Measurements from ENCODE around the gene GPHN. TPM values are rescaled to one million over a fixed set of nuclear protein-coding genes. Genes with fewer than 3 reads are reported as not detected.

Gene GPHN
- total and polyA plus RNA-seq, 2 of the 8 experiments (the other 6 are each of a cell fraction or from before 2014, with no cell fraction given) = 6.0 to 16.0 TPM

GRCh38 chr14:67141146-67141900 lies 633.4 kb downstream of the GPHN start:
- Histone ChIP-seq H3K27me3 (replicated peaks in 1 of 4; ENCODE audit: control insufficient read depth in 3 of 4, extremely low read depth in 1 of 4, insufficient read depth in 3 of 4, low read length in 3 of 4) (no peaks in the 10 kb centered on the region), H2AFZ (ENCODE audit: low read length) (no peak overlapping the region), H2AK5ac (ENCODE audit: low read depth, low read length) (no peak overlapping the region), H3K27ac (ENCODE audit: low read depth, low read length) (no peak overlapping the region), H4K8ac (ENCODE audit: extremely low read depth, insufficient read depth, low read length) (no peak overlapping the region), H3K14ac (ENCODE audit: insufficient read length) (no peak overlapping the region), H3K4me3 (ENCODE audit: extremely low read depth in 1 of 4, insufficient read depth in 2 of 4, low read depth in 3 of 4, low read length in 4 of 4) (no peak overlapping the region), H3K9ac (replicated peaks in 1 of 4; ENCODE audit: extremely low read depth in 1 of 4, low read depth in 3 of 4, low read length in 3 of 4) (no peak overlapping the region), H2BK20ac (ENCODE audit: low read length) (no peak overlapping the region), H3K36me3 (ENCODE audit: control insufficient read depth in 2 of 4, insufficient read depth in 4 of 4, low read length in 3 of 4) (no peaks in the 10 kb centered on the region), H2BK12ac (ENCODE audit: low read depth, low read length) (no peak overlapping the region), H3K23me2 (ENCODE audit: low read depth, low read length) (no peaks in the 10 kb centered on the region), H3K23ac (ENCODE audit: insufficient read length) (no peak overlapping the region), H3K79me2 (ENCODE audit: control insufficient read depth in 1 of 2, insufficient read depth in 2 of 2, low read length in 2 of 2) (no peaks in the 10 kb centered on the region), H4K91ac (replicated peaks; ENCODE audit: insufficient read length, low read length) (no peak overlapping the region), H3K56ac (replicated peaks; ENCODE audit: insufficient read length, low read depth, low read length) (no peak overlapping the region), H4K20me1 (replicated peaks in 1 of 2; ENCODE audit: control insufficient read depth in 1 of 2, insufficient read depth in 2 of 2, low read length in 2 of 2) (no peaks in the 10 kb centered on the region), H2BK120ac (replicated peaks; ENCODE audit: low read depth, low read length) (no peak overlapping the region), H3K4me1 (replicated peaks in 1 of 4; ENCODE audit: control insufficient read depth in 3 of 4, insufficient read depth in 4 of 4, low read length in 3 of 4) (no peaks in the 10 kb centered on the region), H4K5ac (ENCODE audit: insufficient read length, low read depth, low read length) (no peak overlapping the region), H3K79me1 (ENCODE audit: low read depth, low read length) (no peaks in the 10 kb centered on the region), H2BK5ac (ENCODE audit: low read depth, low read length) (no peak overlapping the region), H3K4me2 (ENCODE audit: insufficient read depth in 1 of 2, low read depth in 2 of 2, low read length in 2 of 2) (no peak overlapping the region), H3K9me3 (ENCODE audit: insufficient read depth in 2 of 2, low read depth in 1 of 2, low read length in 1 of 2) (no peaks in the 10 kb centered on the region), H3K4ac (replicated peaks; ENCODE audit: insufficient read length, low read depth, low read length) (no peak overlapping the region), H2BK15ac (ENCODE audit: low read length) (no peak overlapping the region), H3K18ac (ENCODE audit: extremely low read depth, low read length) (no peak overlapping the region)
- no peak for DNase-seq (ENCODE audit: low read depth in 1 of 2, low spot score in 2 of 2)
- ChIA-PET CTCF (ENCODE audit: partially characterized antibody) (interaction anchor here (0.8 to 1.0 kb wide), 3 partner anchors 10 to 145 kb away, joined by 3 read pairs; no protein-coding TSS in a partner anchor), POLR2A (ENCODE audit: partially characterized antibody) (no interaction called here)
- no peak for FAIRE-seq
- 88% methylated on average over 1 of the region's 1 CpG; no CpG with 5 or more reads in 1 of the 2 experiments for WGBS, 2 experiments (ENCODE audit: extremely low coverage in 1 of 2, insufficient coverage in 1 of 2, insufficient read length in 1 of 2, insufficient replicate concordance in 2 of 2, low coverage in 1 of 2, low lambda C conversion rate in 2 of 2, missing lambda C conversion rate in 1 of 2)

Data from H1 (cell line).